D721Med (cell line): ENCODE measurements around the gene ZMPSTE24.
"Not testable (repeated sequence)": the region's sequence is repeated elsewhere in the genome, so short reads cannot be mapped to it uniquely, and the experiment has no call there.

Experiments used
- DNase-seq: peaks from one replicate; pipeline ENCODE4 v3.0.0; 2011; ENCODE audit warnings: low spot score; ENCODE audit not compliant: insufficient read length
- FAIRE-seq: peaks from 2 replicates; lab custom pipeline; 2011; peaks lifted over from hg19 to GRCh38; lab: Jason Lieb, UNC
- CTCF ChIP-seq: IDR thresholded peaks from 2 replicates; pipeline ENCODE4 v1.5.1; 2012; ENCODE audit warnings: mild to moderate bottlenecking, control low read depth; ENCODE audit not compliant: insufficient read depth; ENCODE audit errors: missing control alignments

ZMPSTE24 gene

GRCh38 chr1:40257688-40258444 is at the start of gene ZMPSTE24:
Gene ZMPSTE24 (plus strand): TSS chr1:40258236. CDS start chr1:40258272, 36 bp downstream.
- DNase-seq (peak; percentile 47), FAIRE-seq (no peak)
- TF ChIP-seq CTCF, result no peak

GRCh38 chr1:40210511-40211204 is 47.4 kb upstream of the ZMPSTE24 start:
- FAIRE-seq (peak; percentile 16), DNase-seq (no peak)
- TF ChIP-seq CTCF, result no peak

- no peak for TF ChIP-seq CTCF
- no peak for FAIRE-seq
- no peak for DNase-seq
Measured at GRCh38 chr1:40218333-40218732, 39.7 kb upstream of the ZMPSTE24 start.

GRCh38 chr1:40221471-40221905 is 36.5 kb upstream of the ZMPSTE24 start:
- not testable (repeated sequence) for FAIRE-seq, DNase-seq

- no peak for DNase-seq
- TF ChIP-seq CTCF, result no peak
Measured at GRCh38 chr1:40221977-40222772, 35.9 kb upstream of the ZMPSTE24 start.

GRCh38 chr1:40224040-40224439 is 34.0 kb upstream of the ZMPSTE24 start:
- FAIRE-seq (no peak), DNase-seq (no peak)
- no peak for TF ChIP-seq CTCF

More at GRCh38 chr1:40221977-40222772, 35.9 kb upstream of the ZMPSTE24 start:
- FAIRE-seq, result no peak

- no peak for FAIRE-seq
- no peak for DNase-seq
- TF ChIP-seq CTCF, result no peak
Measured at GRCh38 chr1:40226192-40226591, 31.8 kb upstream of the ZMPSTE24 start.
